Measurements from ENCODE around the gene HIP1R.

DNA sequence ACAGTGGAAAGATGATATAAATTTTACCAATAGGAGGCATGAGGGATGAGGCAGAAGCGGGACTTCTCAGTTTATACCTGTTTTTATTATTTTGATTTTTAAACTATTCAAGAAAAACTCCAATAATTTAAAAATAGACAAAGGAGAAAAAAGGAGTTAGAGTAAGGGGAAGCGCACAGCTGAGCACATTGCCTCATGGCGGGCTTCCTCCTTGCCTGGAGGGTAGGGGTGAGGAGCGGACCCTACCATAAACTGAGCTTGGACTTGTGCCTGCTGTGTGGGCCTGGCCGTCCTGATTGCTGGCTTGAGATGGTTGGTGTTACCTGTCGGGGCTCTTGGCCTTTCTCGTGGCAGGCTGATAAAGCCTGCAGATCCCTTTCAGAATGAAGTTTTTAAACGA is 15.1 kb upstream of the HIP1R start:
- TF ChIP-seq, protein P1, sequence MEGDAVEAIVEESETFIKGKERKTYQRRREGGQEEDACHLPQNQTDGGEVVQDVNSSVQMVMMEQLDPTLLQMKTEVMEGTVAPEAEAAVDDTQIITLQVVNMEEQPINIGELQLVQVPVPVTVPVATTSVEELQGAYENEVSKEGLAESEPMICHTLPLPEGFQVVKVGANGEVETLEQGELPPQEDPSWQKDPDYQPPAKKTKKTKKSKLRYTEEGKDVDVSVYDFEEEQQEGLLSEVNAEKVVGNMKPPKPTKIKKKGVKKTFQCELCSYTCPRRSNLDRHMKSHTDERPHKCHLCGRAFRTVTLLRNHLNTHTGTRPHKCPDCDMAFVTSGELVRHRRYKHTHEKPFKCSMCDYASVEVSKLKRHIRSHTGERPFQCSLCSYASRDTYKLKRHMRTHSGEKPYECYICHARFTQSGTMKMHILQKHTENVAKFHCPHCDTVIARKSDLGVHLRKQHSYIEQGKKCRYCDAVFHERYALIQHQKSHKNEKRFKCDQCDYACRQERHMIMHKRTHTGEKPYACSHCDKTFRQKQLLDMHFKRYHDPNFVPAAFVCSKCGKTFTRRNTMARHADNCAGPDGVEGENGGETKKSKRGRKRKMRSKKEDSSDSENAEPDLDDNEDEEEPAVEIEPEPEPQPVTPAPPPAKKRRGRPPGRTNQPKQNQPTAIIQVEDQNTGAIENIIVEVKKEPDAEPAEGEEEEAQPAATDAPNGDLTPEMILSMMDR (IDR thresholded peaks at IDR 0.05), result no peak
- TF ChIP-seq POLR2A (IDR thresholded peaks at IDR 0.05), result no peak
